Activated naive CD8-positive, alpha-beta T cell treated with anti-CD3 and anti-CD28 coated beads, Interleukin-2, amount 50 U/mL, for 16 hours (primary cell): ENCODE data around the gene EMCN.
"Not testable (repeated sequence)": the region's sequence is repeated elsewhere in the genome, so short reads cannot be mapped to it uniquely, and the experiment has no call there.

Experiments used
- DNase-seq: peaks from one replicate; pipeline ENCODE4 v3.0.0-alpha.2; 2020; ENCODE audit warnings: low read depth, low spot score

EMCN gene

GRCh38 chr4:100517864-100518341, at the start of gene EMCN:
Gene EMCN, minus strand, starts transcription at chr4:100518022. Its CDS starts 108 bp downstream, at chr4:100517914.
- DNase-seq, result no peak

GRCh38 chr4:100566396-100566795, 48.6 kb upstream of the EMCN start:
- no peak for DNase-seq

GRCh38 chr4:100557306-100557705, 39.5 kb upstream of the EMCN start:
- no peak for DNase-seq

GRCh38 chr4:100555611-100556337, 38.0 kb upstream of the EMCN start:
- DNase-seq, result no peak

- no peak for DNase-seq
These were observed 30.4 kb upstream of the EMCN start for GRCh38 chr4:100548200-100548560.

GRCh38 chr4:100547541-100548199, 29.8 kb upstream of the EMCN start:
- DNase-seq, result no peak

- no peak for DNase-seq
These were observed 27.6 kb upstream of the EMCN start for GRCh38 chr4:100545427-100545826.

- DNase-seq, result no peak
These were observed 22.3 kb upstream of the EMCN start for GRCh38 chr4:100540131-100540530.

- no peak for DNase-seq
These were observed 21.9 kb upstream of the EMCN start for GRCh38 chr4:100539706-100540105.

- DNase-seq, result no peak
These were observed 15.9 kb upstream of the EMCN start for GRCh38 chr4:100533741-100534140.

- DNase-seq, result not testable (repeated sequence)
These were observed 12.3 kb upstream of the EMCN start for GRCh38 chr4:100530161-100530560.

- no peak for DNase-seq
These were observed 7.9 kb upstream of the EMCN start for GRCh38 chr4:100525686-100526085.

- DNase-seq, result no peak
These were observed 1.4 kb upstream of the EMCN start for GRCh38 chr4:100519205-100519604.

- no peak for DNase-seq
These were observed 1.6 kb downstream of the EMCN start for GRCh38 chr4:100516225-100516624.

GRCh38 chr4:100511896-100512295, 5.9 kb downstream of the EMCN start:
- no peak for DNase-seq

- no peak for DNase-seq
These were observed 7.3 kb downstream of the EMCN start for GRCh38 chr4:100510551-100510950.

GRCh38 chr4:100509386-100509785, 8.4 kb downstream of the EMCN start:
- no peak for DNase-seq

GRCh38 chr4:100508691-100509090, 9.1 kb downstream of the EMCN start:
- DNase-seq, result no peak

- DNase-seq, result no peak
These were observed 13.5 kb downstream of the EMCN start for GRCh38 chr4:100504086-100504874.

GRCh38 chr4:100497791-100498190, 20.0 kb downstream of the EMCN start:
- DNase-seq, result no peak

- no peak for DNase-seq
These were observed 22.7 kb downstream of the EMCN start for GRCh38 chr4:100495074-100495473.

- DNase-seq, result no peak
These were observed 23.7 kb downstream of the EMCN start for GRCh38 chr4:100494166-100494565.
